ENCODE data around the gene OBSCN. TPM values are rescaled to one million over a fixed set of nuclear protein-coding genes. Genes with fewer than 3 reads are reported as not detected.

OBSCN gene
- polyA plus RNA-seq, 3 donors: 32.0 to 53.4 (median 48.5) TPM

DNA sequence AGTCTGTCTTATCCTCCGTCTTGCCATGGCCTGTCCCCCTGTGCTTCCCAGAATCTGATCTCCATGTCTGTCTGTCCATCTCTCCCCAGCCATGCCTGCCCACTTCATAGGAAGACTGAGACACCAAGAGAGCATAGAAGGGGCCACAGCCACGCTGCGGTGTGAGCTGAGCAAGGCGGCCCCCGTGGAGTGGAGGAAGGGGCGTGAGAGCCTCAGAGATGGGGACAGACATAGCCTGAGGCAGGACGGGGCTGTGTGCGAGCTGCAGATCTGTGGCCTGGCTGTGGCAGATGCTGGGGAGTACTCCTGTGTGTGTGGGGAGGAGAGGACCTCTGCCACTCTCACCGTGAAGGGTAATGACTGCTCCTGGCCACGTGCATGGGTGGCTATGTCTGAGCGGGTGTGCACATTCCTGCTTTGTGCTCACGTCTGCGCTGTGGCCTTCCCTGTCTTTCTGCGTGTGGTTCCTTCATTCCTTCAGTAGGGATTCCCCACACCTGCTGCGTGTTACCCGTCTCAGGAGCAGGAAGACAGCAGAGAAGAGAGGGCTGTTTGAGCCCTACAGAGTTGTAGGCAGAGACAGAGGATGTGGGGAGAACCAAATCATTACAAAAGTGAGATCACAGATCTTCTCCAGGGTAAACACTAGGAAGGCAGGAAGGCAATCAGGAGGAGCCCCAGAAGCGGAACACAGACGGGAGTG lies 80.8 kb downstream of the OBSCN start:
- DNase-seq: no peak

DNA sequence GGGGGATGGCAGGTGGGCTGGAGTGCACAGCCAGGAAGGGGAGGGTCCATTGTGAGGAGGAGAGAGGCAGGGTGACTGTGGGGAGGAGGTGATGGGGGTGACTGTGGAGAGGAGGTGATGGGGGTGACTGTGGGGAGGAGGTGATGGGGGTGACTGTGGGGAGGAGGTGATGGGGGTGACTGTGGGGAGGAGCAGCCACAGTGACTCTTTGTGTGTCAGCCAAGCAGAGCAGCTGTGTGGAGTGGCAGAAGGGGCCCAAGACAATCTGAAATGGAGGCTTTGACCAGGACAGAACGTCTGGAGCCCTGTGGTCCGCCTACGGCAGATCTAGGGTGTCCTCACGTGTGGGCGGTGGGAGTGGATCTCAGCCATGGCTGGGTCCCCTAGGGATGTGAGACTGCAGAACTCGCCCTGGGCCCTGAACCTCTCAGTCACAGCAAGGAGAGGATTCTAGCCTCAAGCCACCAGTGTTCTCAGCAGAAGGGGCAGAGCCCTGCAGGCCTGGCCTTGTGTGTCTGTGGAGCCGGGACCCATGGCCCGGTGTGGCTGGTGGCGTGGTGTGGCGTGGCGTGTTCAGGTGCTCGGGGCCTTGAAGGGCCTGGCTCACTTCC lies 81.5 kb downstream of the OBSCN start:
- DNase-seq: no peak

- no peak for DNase-seq
Observed at GRCh38 chr1:228289996-228290881, 82.4 kb downstream of the OBSCN start.

DNA sequence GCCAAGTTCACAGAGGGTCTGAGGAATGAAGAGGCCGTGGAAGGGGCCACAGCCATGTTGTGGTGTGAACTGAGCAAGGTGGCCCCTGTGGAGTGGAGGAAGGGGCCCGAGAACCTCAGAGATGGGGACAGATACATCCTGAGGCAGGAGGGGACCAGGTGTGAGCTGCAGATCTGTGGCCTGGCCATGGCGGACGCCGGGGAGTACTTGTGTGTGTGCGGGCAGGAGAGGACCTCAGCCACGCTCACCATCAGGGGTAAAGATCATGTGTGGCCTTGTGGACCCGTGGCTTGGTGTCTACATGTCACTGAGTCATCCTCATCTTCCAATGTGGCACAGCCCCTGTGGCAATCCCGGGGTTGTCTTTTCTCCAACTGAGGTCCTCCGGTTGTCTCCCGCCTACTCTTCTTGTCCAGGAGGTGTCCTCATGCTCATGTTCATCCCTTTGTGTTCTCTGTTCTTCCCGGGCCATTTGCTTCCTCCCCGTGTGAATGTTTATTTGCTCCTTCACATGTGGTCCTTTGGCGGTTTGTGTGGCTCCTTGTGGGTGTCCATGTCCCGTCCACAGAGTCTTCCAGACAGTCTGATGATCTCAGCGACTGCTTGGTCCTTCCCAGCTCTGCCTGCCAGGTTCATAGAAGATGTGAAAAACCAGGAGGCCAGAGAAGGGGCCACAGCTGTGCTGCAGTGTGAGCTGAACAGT lies 84.2 kb downstream of the OBSCN start:
- DNase-seq: no peak

GRCh38 chr1:228292609-228292911 lies 84.7 kb downstream of the OBSCN start:
- no peak for DNase-seq

DNA sequence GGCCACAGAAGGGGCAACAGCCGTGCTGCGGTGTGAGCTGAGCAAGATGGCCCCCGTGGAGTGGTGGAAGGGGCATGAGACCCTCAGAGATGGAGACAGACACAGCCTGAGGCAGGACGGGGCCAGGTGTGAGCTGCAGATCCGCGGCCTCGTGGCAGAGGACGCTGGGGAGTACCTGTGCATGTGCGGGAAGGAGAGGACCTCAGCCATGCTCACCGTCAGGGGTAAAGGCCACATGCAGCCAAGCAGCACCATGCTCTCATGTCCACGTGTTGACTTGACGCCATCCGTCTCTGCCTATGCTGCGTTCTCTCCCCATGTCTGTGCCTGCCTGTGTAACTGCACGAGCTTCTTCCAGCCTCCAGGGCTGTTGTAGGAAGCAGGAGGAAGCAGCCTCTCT lies 85.5 kb downstream of the OBSCN start:
- no peak for DNase-seq

GRCh38 chr1:228293816-228294500 lies 86.1 kb downstream of the OBSCN start:
- DNase-seq: no peak

GRCh38 chr1:228294717-228295116 lies 86.9 kb downstream of the OBSCN start:
- no peak for DNase-seq

- DNase-seq: no peak
Observed at GRCh38 chr1:228295201-228295600, 87.4 kb downstream of the OBSCN start.

DNA sequence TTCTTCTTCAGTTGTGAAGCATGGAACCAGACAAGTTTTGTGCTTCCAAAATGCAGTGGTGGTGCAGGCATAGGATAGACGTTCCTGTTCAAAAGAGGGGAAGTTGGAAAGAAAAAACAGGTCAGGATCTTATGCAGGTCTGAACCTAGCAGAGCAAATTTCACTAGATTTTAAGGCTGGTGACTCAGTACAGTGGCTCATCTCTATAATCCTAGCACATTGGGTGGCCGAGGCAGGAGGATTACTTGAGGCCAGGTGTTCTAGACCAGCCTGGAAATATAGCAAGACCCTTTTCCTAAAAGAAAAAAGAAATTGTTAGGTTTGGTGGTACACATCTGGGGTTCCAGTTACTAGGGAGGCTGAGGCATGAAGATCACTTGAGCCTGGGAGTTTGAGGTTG lies 88.1 kb downstream of the OBSCN start:
- no peak for DNase-seq

GRCh38 chr1:228297242-228297641 lies 89.4 kb downstream of the OBSCN start:
- no peak for DNase-seq

GRCh38 chr1:228297822-228298221 lies 90.0 kb downstream of the OBSCN start:
- no peak for DNase-seq

DNA sequence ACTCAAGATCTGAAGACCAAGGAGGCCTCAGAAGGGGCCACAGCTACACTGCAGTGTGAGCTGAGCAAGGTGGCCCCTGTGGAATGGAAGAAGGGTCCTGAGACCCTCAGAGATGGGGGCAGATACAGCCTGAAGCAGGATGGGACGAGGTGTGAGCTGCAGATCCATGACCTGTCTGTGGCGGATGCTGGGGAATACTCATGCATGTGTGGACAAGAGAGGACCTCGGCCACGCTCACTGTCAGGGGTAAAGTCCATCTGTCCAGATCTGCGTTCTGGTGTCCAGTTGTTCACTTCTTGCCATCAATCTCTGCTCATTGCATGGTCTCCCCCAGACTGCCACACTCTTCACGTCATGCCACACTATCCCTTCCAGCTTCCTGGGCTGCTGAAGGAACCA lies 90.6 kb downstream of the OBSCN start:
- DNase-seq: no peak

DNA sequence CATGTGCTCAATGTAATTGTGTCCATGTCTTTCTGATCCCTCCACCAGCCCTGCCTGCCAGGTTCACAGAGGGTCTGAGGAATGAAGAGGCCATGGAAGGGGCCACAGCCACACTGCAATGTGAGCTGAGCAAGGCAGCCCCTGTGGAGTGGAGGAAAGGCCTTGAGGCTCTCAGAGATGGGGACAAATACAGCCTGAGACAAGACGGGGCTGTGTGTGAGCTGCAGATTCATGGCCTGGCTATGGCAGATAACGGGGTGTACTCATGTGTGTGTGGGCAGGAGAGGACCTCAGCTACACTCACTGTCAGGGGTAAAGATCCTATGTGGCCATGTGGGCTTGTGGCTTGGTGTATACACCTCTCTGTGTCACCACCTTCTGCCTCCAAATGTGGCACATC lies 91.4 kb downstream of the OBSCN start:
- no peak for DNase-seq

DNA sequence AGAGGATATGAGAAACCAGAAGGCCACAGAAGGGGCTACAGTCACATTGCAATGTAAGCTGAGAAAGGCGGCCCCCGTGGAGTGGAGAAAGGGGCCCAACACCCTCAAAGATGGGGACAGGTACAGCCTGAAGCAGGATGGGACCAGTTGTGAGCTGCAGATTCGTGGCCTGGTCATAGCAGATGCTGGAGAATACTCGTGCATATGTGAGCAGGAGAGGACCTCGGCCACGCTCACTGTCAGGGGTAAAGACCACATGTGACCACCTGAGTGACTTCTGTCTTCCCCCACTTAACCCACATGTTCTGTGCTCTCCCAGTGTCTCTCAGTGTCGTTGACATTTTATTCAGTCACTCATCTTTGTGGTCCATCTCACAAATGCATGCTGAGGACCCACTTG lies 92.1 kb downstream of the OBSCN start:
- DNase-seq: no peak

DNA sequence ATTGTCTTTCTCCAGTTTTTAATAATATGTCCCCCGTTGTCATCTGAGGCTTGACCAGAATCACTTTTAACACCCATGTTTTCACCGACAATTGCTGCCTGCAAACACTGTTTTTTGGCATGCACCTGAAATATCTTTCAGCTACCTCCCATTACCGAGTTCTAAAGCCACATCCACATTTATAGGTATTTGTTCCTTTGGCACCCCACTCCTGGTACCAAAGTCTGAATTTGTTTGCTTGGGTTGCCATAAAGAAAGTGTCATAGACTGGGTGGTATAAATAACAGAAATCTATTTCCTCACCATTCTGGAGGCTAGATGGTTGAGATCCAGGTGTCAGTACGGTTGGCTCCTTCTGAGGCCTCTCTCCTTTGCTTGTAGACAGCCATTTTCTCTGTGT lies 94.2 kb downstream of the OBSCN start:
- no peak for DNase-seq

DNA sequence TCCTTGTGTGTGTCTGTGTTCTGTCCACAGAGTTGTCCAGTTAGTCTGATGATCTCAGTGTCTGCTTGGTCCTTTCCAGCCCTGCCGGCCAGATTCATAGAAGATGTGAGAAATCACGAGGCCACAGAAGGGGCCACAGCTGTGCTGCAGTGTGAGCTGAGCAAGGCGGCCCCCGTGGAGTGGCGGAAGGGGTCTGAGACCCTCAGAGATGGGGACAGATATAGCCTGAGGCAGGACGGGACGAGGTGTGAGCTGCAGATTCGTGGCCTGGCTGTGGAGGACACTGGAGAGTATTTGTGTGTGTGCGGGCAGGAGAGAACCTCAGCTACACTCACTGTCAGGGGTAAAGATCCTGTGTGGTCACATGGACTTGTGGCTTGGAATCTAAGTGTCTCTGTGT lies 95.8 kb downstream of the OBSCN start:
- no peak for DNase-seq

DNA sequence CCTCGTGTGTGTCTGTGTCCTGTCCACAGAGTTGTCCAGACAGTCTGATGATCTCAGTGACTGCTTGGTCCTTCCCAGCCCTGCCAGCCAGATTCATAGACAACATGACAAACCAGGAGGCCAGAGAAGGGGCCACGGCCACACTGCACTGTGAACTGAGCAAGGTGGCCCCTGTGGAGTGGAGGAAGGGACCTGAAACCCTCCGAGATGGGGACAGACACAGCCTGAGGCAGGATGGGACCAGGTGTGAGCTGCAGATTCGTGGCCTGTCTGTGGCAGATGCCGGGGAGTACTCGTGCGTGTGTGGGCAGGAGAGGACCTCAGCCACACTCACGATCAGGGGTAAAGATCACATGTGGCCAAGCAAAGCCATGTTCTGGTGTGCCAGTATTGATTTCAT lies 96.4 kb downstream of the OBSCN start:
- DNase-seq: no peak

DNA sequence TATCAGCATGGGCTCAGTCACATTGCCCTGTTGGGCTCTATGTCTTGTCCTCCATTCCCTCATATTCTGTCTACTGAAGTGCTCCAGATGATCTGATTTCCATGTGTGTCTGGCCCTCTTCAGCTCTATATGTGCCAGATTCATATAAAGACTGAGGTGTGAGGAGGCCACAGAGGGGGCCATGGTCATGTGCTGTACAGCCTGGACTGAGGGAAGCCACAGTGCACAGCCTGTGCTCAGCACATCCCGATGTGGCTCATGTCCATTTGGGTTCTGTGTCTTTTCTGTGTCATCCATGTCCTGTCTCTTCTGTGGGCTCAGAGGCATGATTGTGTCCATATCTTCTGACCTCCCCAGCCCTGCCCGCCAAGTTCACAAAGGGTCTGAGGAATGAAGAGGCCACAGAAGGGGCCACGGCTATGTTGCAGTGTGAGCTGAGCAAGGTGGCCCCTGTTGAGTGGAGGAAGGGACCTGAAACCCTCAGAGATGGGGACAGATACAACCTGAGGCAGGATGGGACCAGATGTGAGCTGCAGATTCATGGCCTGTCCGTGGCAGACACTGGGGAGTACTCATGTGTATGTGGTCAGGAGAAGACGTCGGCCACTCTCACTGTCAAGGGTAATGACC lies 97.0 kb downstream of the OBSCN start:
- DNase-seq: no peak

GRCh38 chr1:228305721-228306152 lies 97.9 kb downstream of the OBSCN start:
- no peak for DNase-seq

Data from renal pelvis (tissue), 4 donors.